Right lobe of liver (tissue), 4 donors: ENCODE data around the gene PRKCD.

Experiments
- POLR2A ChIP-seq: fragments of 450-650 bp; IDR thresholded peaks from one replicate; pipeline ENCODE4 v1.6.1; 2017; ENCODE audit warnings: antibody characterized with exemption, mild to moderate bottlenecking
- TF ChIP-seq, protein P1 (sequence below), 4 donors: fragments of 200-600 bp in 3 of 4; fragments of 450-650 bp in 1 of 4; IDR thresholded peaks; one replicate each; pipeline versions ENCODE4 v1.5.1 to v1.8.0; 2016 to 2022; ENCODE audit warnings: antibody characterized with exemption in 4 of 4, mild to moderate bottlenecking in 2 of 4
- donor health status: DM: no; HTN: no; CAD: no.
- donor health status: DM: no; HTN: no; CAD: no.
- donor health status: DM: no; HTN: yes; CAD: no.

- TF ChIP-seq POLR2A = no peak
- TF ChIP-seq, protein P1, sequence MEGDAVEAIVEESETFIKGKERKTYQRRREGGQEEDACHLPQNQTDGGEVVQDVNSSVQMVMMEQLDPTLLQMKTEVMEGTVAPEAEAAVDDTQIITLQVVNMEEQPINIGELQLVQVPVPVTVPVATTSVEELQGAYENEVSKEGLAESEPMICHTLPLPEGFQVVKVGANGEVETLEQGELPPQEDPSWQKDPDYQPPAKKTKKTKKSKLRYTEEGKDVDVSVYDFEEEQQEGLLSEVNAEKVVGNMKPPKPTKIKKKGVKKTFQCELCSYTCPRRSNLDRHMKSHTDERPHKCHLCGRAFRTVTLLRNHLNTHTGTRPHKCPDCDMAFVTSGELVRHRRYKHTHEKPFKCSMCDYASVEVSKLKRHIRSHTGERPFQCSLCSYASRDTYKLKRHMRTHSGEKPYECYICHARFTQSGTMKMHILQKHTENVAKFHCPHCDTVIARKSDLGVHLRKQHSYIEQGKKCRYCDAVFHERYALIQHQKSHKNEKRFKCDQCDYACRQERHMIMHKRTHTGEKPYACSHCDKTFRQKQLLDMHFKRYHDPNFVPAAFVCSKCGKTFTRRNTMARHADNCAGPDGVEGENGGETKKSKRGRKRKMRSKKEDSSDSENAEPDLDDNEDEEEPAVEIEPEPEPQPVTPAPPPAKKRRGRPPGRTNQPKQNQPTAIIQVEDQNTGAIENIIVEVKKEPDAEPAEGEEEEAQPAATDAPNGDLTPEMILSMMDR (IDR thresholded peaks at IDR 0.05) = no peak
Measured at GRCh38 chr3:53167418-53168174, 6.6 kb downstream of the PRKCD start.
